Activated CD4-positive, alpha-beta T cell treated with anti-CD3 and anti-CD28 coated beads, Interleukin-2, amount 50 U/mL, for 16 hours (primary cell): ENCODE results near the gene DNAL1.
"Not testable (repeated sequence)": the region's sequence is repeated elsewhere in the genome, so short reads cannot be mapped to it uniquely, and the experiment has no call there.

ENCODE experiments used
- DNase-seq: peaks from one replicate; pipeline ENCODE4 v3.0.0-alpha.2; 2020

Gene DNAL1

DNA sequence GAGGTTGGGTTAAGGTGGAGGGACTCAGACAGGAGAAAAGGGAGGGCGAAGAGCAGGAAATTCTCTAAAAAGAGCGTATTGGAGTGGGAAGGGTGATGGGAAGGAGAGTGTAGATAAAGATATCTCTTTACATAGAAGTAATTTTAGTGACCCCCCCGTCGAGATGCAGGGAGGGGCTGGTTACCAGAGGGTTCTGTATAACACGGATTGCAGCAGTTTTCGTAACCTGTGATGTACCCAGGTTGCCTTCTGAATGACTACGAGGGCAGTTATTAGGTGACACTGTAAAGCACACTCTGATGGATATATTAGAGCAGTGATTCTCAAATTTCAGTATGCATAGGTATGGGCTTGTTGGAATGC, 443 bp downstream of the DNAL1 start:
- DNase-seq, result no peak

DNA sequence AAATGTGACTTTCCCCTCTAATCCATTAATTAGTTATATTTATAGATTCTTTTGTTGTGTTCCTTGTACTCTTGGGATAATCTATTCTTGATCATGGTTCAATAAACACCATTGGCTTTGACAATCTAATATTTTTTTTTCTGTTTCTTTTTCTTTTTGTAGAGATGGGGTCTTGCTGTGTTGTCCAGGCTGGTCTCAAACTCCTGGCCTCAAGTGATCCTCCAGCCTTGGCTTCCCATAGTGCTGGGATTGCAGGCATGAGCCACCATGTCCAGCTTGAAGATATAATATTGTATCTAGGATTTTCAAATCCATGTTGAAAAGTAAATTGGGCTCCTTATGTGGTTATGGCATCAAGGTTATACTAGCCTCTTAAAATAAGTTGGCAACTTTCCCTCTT, 6.2 kb downstream of the DNAL1 start:
- DNase-seq, result no peak

DNA sequence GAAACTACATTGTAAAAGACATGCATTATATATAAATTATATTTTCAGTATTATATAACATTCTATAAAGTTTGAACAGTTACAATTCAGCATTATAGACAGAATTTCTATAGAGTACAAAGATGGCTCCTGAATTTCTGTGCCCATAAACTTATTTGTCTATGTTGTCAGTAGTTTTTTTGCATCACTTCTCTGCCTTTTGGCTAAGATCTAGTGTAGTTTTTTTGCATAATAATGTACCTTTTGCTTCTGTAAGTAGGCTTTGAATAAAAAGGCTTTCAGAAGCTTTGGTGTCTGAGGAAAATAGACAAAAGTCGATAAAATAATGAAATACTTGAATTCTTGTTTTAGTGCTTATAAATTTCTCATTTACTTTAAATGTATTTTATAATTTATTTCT, 11.1 kb downstream of the DNAL1 start:
- DNase-seq, result no peak

DNA sequence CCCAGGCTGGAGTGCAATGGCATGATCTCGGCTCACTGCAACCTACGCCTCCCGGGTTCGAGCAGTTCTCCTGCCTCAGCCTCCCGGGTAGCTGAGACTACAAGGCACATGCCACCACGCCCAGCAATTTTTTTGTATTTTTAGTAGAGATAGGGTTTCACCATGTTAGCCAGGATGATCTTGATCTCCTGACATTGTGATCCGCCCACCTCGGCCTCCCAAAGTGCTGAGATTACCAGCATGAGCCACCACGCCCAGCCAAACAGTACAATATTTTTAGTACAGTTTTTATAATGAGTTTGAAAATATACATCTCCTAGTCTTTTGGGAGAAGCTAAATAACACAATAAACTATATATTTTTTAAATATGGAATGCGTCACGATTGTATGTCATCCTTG, 14.4 kb downstream of the DNAL1 start:
- not testable (repeated sequence) for DNase-seq

DNA sequence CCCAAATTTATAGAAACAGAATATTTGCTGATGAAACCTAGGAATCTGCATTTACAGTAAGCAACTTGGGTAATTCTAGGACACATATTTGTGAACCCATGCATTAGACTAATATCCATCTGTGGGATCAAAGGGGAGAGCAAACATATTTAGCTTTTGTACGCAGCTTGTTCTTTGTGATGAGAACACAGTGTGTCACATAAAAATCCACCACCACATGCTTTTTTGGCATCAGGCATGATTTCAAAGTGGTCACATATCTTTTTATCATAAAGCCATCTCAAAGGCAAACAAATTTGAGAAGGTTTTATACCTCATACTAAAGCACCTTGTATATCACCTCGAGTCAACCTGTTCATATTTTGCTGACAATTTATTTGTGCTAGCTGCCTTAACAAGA, 15.7 kb downstream of the DNAL1 start:
- no peak for DNase-seq

DNA sequence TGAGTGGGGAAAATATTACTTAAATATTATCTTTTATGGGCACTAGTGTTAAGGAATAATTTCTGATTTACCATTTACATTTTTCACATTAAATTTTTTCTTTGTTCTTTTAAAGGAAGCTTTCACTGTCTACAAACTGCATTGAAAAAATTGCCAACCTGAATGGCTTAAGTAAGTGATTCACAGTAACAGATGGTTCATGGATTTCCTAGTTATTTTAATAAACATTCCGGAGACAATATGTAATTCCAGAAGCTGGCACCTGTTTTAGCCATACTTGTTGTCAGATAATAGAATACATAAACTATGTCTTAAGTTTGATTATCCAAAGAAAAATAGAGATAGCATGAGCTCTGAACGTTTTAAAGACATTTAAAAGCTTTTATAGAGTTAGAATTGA, 17.1 kb downstream of the DNAL1 start:
- no peak for DNase-seq

DNA sequence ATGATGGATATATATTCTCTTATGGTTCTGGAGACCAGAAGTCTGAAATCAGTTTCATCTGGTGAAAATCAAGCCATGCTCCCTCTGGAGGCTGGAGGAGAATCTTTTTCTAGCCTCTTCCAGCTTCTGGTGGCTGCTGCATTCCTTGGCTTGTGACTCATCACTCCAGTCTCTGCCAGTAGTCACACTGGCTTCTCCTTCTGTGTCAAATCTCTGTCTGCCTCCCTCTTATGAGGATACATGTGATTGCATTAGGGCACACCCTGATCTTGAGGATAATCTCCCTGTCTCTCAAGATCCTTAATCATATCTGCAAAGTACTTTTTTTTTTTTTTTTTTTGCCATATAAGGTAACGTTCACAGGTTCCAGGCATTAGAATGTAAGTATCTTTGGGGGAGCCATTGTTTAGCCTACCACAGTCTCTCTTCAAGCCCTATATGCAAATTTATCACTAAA, 17.7 kb downstream of the DNAL1 start:
- no peak for DNase-seq

DNA sequence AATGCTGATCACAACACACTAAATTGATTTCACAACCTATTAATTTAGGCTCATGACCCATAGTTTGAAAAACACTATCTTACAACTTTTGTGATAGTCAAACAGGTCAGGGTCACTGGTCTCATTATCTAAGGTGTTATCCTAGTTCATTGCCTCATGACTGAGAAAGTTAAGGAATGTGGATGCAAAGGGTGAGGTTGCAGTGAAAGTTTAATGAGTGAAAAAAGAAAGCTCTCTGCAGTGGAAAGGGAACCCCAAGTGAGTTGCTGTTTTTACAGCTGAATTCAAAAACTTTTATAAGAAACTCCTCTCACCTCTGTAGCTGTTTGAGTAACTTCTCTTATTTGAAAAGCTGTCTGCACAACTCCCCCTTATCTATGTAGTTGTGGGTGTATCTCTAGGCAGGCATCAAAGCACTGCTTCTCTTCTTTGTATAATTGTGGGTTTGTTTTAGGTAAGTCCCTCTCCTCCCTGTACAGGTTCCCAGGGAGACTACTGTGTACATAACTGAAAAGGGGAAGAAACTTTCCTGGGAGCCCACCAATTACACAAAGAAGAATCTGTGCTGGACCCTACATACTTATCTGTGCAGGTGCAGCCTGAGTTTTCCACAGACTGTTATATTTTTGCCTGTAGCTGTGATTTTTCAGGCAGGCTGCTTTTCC, 18.9 kb downstream of the DNAL1 start:
- no peak for DNase-seq

DNA sequence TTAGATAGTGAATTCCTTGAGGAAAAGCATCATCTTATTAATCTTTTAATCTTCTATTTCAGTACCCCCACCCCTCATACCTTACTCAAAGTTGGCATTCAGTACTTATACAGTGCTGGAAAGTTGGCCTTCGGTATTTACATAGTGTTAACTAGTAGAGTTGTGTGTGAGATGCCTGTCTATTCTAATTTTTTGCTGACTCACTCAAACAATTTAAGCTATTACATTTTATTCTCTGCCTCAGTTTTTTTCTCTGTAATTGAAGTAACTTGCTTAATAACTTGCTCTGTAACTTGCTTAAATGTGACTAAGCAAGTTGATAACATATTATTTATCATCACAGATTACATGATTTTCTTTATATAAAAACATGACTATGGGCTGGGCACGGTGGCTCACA, 20.3 kb downstream of the DNAL1 start:
- no peak for DNase-seq

DNA sequence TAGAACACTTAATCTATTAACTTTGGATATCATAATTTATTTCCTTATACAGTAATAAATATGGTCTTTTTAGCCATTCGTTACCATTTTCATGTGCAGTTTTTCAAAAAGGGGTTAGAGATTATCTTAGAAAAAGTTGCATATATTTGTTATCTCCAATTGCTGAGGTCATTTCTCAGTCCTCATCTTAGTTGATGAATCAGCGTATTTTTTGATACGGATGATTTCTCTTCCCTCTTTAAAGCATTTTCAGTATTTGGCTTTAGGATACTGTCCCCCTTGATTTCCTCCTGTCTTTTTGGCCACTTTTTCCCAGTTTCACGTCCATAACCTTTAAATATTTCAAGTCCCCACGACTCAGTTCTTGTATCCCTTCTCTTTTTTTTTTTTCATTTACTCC, 21.8 kb downstream of the DNAL1 start:
- DNase-seq, result no peak

DNA sequence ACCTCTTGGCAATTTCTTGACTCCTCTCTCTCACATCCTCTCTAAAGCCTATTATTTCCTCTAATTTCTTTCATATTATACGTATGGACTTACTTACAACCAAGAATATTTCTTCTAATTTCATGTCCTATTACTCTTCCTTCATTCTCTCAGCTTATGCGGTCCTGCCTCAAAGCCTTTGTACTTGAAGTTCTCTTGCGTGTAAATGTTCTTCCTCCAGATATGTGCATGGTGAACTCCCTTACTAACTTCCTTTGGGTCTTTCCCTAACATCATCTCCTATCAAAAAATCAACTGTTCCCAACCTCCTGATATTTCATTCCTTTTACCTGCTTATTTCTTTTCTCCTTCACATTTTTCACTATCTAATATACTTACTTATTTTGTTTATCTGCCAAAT, 23.1 kb downstream of the DNAL1 start:
- DNase-seq, result no peak

DNA sequence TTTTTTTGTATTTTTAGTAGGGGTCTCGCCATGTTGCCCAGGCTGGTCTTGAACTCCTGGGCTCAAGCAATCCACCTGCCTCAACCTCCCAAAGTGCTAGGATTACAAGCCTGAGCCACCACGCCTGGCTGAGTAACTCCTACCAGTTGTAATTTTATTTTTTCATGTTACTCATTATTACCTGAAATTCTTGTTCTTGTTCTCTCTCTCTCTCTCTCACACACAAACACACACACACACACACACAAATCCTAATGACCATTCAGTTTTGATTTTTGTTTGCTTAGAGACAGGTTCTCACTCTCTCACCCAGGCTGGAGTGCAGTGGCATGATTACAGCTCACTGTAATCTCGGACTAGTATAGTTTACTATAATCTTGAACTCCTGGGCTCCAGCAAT, 30.2 kb downstream of the DNAL1 start:
- no peak for DNase-seq

DNA sequence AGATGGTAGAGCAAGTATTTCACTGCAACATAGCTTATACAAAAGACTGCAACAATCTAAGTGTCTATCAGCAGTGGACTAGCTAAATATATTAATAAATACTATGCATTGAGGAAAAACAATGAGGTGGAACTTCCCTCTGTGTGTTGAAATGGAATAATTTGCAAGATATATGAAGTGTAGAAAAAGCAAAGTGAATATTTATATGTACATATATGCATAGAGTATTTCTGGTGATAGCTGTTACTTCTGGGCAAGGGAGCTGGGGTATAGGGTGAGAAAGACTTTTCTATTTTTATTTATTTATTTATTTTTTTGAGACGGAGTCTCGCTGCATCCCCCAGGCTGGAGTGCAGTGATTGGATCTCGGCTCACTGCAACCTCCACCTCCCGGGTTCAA, 33.9 kb downstream of the DNAL1 start:
- no peak for DNase-seq

DNA sequence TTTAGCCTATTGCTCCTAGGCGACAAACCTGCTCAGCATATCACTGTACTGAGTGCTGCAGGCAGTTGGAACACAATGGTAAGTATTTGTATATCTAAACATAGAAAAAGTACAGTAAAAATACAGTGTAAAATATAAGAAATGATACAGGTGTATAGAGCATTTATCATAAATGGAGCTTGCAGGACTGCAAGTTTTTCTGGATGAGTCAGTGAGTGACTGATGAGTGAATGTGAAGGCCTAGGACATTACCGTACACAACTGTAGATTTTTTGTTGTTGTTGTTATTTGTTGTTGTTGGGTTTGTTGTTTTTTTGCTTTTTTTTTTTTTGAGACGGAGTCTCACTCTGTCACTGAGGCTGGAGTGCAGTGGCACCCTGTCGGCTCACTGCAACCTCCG, 36.0 kb downstream of the DNAL1 start:
- no peak for DNase-seq

DNA sequence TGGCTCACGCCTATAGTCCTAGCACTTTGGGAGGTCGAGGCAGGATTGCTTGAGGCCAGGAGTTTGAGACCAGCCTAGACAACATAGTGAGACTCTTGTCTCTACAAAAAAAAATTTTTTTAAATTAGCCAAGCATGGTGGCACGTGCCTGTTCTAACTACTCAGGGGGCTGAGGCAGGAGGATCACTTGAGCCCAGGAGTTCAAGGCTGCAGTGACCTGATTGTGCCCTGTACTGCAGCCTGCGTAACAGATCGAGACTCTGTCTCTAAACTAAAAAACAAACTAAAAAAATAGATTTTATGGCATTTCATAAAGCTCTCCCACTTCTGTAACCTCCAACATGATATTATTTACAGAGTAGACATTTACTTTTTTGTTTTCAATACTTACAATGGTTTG, 39.8 kb downstream of the DNAL1 start:
- DNase-seq, result no peak

DNA sequence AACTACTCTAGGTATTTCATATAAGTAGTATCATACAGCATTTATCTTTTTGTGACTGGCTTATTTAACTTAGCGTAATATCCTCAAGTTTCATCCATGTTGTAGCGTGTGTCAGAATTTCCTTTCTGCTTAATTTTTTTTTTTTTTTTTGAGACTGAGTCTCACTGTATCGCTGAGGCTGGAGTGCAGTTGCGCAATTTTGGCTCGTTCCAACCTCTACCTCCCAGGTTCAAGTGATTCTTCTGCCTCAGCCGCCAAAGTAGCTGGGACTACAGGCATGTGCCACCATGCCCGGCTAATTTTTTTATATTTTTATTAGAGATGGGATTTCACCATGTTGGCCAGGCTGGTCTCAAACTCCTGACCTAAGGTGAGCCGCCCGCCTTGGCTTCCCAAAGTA, 40.5 kb downstream of the DNAL1 start:
- no peak for DNase-seq

DNA sequence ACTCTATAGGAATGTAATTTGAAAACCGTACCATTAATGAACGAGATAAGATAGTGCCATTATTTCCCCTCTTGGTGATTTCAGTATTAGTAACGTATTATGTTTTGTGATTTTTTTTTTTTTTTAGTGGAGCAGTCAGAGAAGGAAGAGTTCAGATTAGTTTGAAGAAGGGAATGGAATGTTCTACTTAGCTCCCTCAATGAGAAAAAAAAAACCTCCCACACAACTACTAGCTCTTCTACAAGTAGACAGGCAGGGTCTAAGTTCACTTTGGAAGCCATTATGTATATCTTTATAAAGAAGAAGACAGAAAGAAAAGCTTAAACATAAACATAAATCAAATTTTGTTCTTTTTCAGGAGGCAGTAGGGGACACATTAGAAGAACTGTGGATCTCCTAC, 42.1 kb downstream of the DNAL1 start:
- no peak for DNase-seq

DNA sequence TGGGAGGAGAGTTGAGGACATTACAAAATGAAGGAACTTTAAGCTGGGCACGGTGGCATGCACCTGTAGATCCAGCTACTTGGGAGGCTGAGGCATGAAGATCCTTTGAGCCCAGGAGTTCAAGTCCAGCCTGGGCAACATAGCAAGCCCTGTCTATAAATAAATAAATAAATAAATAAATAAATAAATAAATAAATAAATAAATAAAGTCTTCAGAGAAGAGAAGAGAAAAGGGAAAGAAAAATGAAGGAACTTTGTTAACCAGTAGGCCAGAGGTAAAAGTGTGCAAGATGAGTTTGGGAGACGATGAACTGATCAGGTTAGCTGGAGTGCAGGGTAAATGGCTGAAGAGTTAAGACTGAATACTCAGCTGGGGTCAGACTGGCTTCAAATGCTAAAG, 49.3 kb downstream of the DNAL1 start:
- DNase-seq, result no peak

DNA sequence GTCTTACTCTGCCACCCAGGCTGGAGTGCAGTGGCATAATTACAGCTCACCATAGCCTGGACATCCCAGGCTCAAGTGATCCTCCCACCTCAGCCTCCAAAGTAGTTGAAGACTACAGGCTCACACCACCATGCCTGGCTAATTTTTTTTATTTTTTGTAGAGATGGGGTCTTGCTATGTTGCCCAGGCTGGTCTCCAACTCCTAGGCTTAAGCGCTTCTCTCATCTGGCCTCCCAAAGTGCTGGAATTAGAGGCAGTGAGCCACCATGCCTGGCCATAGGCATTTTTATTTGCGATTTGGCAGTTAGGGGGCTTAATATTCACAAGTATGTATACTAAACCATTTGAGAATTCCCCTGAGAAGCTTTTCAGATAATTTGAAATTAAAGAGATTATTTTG, 50.3 kb downstream of the DNAL1 start:
- DNase-seq, result no peak

DNA sequence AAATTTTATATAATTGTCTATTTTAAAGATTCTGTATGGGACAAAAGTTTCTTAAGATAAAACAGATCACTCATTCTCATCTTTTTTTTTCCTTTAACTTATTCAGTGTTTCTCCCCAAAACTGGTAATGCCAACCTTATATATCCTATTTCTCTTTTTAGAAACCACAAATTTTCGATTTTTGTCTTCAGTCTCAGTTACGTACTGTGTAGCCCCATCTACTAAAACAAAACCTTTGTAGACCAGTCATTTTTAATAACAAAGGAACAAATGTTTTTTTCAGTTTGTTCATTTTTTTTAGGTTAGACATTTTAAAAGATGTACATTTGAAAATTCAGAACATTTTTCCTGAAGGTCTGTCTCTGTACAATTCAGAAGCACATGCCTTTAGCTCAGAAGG, 51.2 kb downstream of the DNAL1 start:
- peak; percentile 60 for DNase-seq

DNA sequence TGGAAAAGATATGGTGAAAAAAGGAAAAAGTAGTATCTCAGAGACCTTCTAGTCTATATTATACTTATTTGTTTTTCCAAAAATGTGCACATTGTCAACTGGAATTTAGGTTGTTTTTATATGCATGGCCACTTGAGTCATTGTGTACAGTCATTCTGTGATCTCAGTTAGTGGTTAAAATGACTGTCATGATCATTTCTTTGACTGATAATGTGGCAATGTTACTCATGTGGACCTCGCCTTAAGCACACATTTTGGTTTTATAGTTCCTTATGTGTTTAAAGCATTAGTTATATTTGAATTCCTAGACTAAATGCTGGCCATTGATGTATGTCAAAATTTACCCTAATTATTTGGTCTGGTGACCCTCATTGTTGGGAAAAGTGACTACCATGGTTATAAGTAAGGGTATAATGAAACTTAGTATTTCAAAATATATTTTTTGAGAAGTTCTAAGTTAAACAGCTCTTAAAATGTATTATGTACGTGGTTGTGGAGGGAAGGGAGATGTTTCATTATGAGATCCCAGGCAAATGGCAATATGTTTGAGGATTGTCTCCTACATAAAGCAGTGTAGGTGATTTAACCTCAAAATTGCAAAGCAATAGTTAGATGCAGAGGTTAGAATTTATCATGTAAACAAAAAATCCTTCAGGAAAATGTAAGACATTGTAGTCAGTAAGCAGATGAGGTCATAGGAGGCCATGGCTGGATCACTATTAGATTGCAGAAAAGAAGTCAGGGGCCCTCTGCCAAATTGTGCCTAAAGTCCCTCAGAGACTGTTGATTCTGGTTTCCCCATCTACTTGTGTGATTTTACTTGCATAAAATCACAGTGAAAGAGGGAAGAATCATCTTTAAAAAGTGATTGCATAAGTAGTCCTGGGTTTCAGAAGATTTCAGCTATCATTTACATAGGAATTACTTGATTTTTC, 51.9 kb downstream of the DNAL1 start:
- peak; percentile 88 for DNase-seq

DNA sequence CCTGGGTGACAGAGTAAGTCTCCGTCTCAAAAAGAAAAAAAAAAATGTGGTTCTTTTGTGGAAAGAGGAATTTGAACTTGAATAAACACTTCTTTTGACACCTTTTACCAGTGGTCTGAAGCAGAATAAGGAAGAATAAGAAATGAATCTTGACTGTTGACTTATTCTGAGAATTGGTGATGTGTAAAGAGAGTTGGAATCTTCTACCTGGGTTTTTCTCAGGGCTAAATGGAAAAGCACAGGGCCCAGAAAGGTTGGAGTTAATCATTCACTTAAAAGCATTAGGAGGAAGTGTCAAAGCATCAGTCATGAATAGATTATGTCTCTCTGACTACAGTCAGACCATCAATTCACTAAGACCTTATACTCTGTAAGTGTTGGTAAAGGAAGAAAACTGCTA, 55.5 kb downstream of the DNAL1 start:
- peak; percentile 32 for DNase-seq

DNA sequence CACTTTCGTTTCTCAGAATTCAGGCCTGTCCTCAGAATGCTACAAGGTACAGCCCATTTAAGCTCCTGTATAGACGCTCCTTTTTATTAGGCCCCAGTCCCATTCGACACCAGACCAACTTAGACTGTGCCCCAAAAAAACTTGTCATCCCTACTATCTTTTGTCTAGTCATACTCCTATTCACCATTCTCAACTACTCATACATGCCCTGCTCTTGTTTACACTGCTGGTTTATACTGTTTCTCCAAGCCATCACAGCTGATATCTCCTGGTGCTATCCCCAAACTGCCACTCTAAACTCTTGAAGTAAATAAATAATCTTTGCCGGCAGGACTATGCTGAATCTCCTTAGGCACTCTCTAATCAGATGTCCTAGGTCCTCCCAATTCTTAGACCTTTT, 63.3 kb downstream of the DNAL1 start:
- DNase-seq, result not testable (repeated sequence)

DNA sequence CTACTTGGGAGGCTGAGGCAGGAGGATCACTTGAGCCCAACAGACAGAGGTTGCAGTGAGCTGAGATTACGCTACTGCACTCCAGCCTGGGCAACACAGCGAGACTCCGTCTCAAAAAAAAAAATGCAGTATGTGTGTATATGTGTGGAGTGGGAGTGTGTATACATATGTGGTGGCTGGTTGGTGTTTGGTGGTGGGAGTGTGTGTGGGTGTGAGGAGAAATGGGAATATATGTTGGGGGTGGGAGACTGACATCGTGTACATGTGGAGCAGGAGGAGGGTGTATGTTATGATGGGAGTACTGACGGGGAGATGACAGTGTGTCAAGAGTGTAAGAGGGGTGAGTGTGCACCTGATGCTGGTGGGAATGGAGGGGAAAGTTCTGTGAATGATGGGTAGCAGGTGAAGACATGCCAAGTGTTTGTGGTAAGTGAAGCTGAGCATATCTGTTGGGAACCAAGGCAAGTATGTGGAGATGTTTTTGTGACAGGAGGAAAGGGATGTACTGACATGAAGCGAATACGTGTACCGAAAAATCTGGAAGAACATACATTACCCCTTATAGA, 65.2 kb downstream of the DNAL1 start:
- DNase-seq, result no peak
